Epithelial cell of esophagus (primary cell): ENCODE measurements around the gene RAB3GAP2.
"Not testable (repeated sequence)": the region's sequence is repeated elsewhere in the genome, so short reads cannot be mapped to it uniquely, and the experiment has no call there.

Source experiments
- DNase-seq: peaks from one replicate; pipeline ENCODE4 v3.0.0; 2010; ENCODE audit warnings: low read depth
- H3K4me3 ChIP-seq: 2 replicates; pipeline ENCODE4 v1.5.1; 2011; ENCODE audit warnings: mild to moderate bottlenecking, low read length, control low read depth
- CTCF ChIP-seq: IDR thresholded peaks from 2 replicates; pipeline ENCODE4 v1.5.1; 2011; ENCODE audit warnings: low read depth, mild to moderate bottlenecking, low read length, control low read depth, inconsistent platforms; ENCODE audit not compliant: insufficient read depth; ENCODE audit errors: missing control alignments

The RAB3GAP2 gene

GRCh38 chr1:220313576-220313975 lies 41.3 kb upstream of the RAB3GAP2 start:
- DNase-seq, result no peak
- no peak for TF ChIP-seq CTCF
- no peak overlapping the region for H3K4me3 ChIP-seq

GRCh38 chr1:220310147-220310546 lies 37.9 kb upstream of the RAB3GAP2 start:
- H3K4me3 ChIP-seq, DNase-seq: not testable (repeated sequence)

- no peak for DNase-seq
- no peak overlapping the region for H3K4me3 ChIP-seq
These were observed 35.4 kb upstream of the RAB3GAP2 start for GRCh38 chr1:220307607-220308006.

GRCh38 chr1:220306339-220306738 lies 34.1 kb upstream of the RAB3GAP2 start:
- TF ChIP-seq CTCF, result no peak
- no peak for DNase-seq
- no peak overlapping the region for H3K4me3 ChIP-seq

More at GRCh38 chr1:220307607-220308006, 35.4 kb upstream of the RAB3GAP2 start:
- TF ChIP-seq CTCF, result no peak

GRCh38 chr1:220303871-220304270 lies 31.6 kb upstream of the RAB3GAP2 start:
- H3K4me3 ChIP-seq, result no peak overlapping the region
- DNase-seq, result no peak
- TF ChIP-seq CTCF, result no peak

GRCh38 chr1:220301630-220302029 lies 29.4 kb upstream of the RAB3GAP2 start:
- no peak for DNase-seq
- TF ChIP-seq CTCF, result no peak
- no peak overlapping the region for H3K4me3 ChIP-seq

GRCh38 chr1:220300442-220301121 lies 28.3 kb upstream of the RAB3GAP2 start:
- peak; percentile 91 for DNase-seq
- no peak for TF ChIP-seq CTCF
- H3K4me3 ChIP-seq, result no peak overlapping the region
